Upper lobe of left lung (tissue), 4 donors: ENCODE data around the gene SCNN1G.

Experiments used
- CTCF ChIP-seq, 6 experiments: fragments of 450-650 bp in 4 of 6; fragments of 200-600 bp in 2 of 6; sonication (generic) in 2 of 6; IDR thresholded peaks; one replicate each; pipeline ENCODE4 v1.5.1; 2016 to 2019; ENCODE audit warnings: antibody characterized with exemption in 6 of 6
- POLR2AphosphoS5 ChIP-seq, 2 donors: sonication (generic); formaldehyde crosslinking; IDR thresholded peaks; one replicate each; pipeline ENCODE4 v1.5.1; 2017; ENCODE audit warnings: antibody characterized with exemption in 2 of 2

GRCh38 chr16:23185656-23186055, 3.1 kb downstream of the SCNN1G start:
- TF ChIP-seq POLR2AphosphoS5 (IDR thresholded peaks at IDR 0.05) (no peak), CTCF (IDR thresholded peaks at IDR 0.05) (no peak)
